Stomach (tissue), 9 donors: Measurements from ENCODE around the gene CCDC88C. TPM values are rescaled to one million over a fixed set of nuclear protein-coding genes. Genes with fewer than 3 reads are reported as not detected.

Source experiments
- DNase-seq, 2 donors: peaks; one replicate each; pipeline versions ENCODE4 v3.0.0 to v3.0.0-alpha.2; 2013 to 2019
- H3K27ac ChIP-seq, 5 donors: fragments of 200-600 bp in 4 of 5; sonication (generic) in 4 of 5; one replicate each; pipeline ENCODE4 v1.5.1; 2013 to 2019; ENCODE audit warnings: mild to moderate bottlenecking in 1 of 5, moderate library complexity in 1 of 5
- H3K27me3 ChIP-seq, 3 donors: fragments of 200-600 bp; sonication (generic); one replicate each; pipeline ENCODE4 v1.5.1; 2017 to 2019; ENCODE audit warnings: mixed run types in 1 of 3
- H3K36me3 ChIP-seq, 4 donors: fragments of 200-600 bp; sonication (generic); 1 replicate in 3 of 4; 2 replicates in 1 of 4; pipeline ENCODE4 v1.5.1; 2016 to 2019
- H3K4me1 ChIP-seq, 4 donors: fragments of 200-600 bp; sonication (generic); one replicate each; pipeline ENCODE4 v1.5.1; 2016 to 2019
- H3K4me3 ChIP-seq, 4 donors: fragments of 200-600 bp; sonication (generic) in 3 of 4; one replicate each; pipeline ENCODE4 v1.5.1; 2016 to 2019; ENCODE audit warnings: mild to moderate bottlenecking in 1 of 4
- H3K9me3 ChIP-seq, 4 donors: fragments of 200-600 bp; sonication (generic); one replicate each; pipeline ENCODE4 v1.5.1; 2016 to 2019
- EP300 ChIP-seq: sonication (generic); formaldehyde crosslinking; IDR thresholded peaks from one replicate; pipeline ENCODE4 v1.6.1; 2017; ENCODE audit warnings: antibody characterized with exemption
- POLR2A ChIP-seq, 4 donors: fragments of 450-650 bp; IDR thresholded peaks; one replicate each; pipeline ENCODE4 v1.6.1; 2016; ENCODE audit warnings: antibody characterized with exemption in 4 of 4, control low read depth in 2 of 4, mild to moderate bottlenecking in 1 of 4, moderate library complexity in 1 of 4
- POLR2AphosphoS5 ChIP-seq, 3 donors: sonication (generic); formaldehyde crosslinking; IDR thresholded peaks; one replicate each; pipeline ENCODE4 v1.6.1; 2016; ENCODE audit warnings: antibody characterized with exemption in 3 of 3
- WGBS, 5 donors: extraction: QIAGEN DNeasy Blood & Tissue Kit in 3 of 5; methylation state at CpG; one replicate each; pipeline versions ENCODE4 v1.1.5 to v1.1.7; 2013 to 2018; 5-methylcytosine and 5-hydroxymethylcytosine counted together
- intact Hi-C: fragments of 100-400 bp; cut with DNase I; formaldehyde crosslinking; loops from one replicate; pipeline ENCODE4 v1.15.1; 2023; ENCODE audit warnings: low total_unique reads
- polyA plus RNA-seq, 3 donors: library from polyadenylated mRNA; stranded (reverse); fragments of 200-250 nt; gene quantifications; one replicate each; pipeline ENCODE4 v1.2.3, GENCODE V29; 2013
- total RNA-seq, 5 donors: library from RNA; depleted of rRNA; stranded (reverse); fragments of >200 nt; gene quantifications; one replicate each; pipeline versions ENCODE4 v1.1.0 to v1.2.3, GENCODE V29; 2014 to 2016
- TF ChIP-seq, protein P1 (sequence below), 7 experiments: fragments of 450-650 bp in 4 of 7; fragments of 200-600 bp in 3 of 7; sonication (generic) in 3 of 7; IDR thresholded peaks; one replicate each; pipeline ENCODE4 v1.5.1; 2016 to 2019; ENCODE audit warnings: antibody characterized with exemption in 7 of 7, control low read depth in 2 of 7, mild to moderate bottlenecking in 1 of 7
- donor health status: healthy with polysubstance abuse.
- donor health status: Bipolar disorder and iron deficiency.
- donor health status: healthy.

Gene CCDC88C
- total and polyA plus RNA-seq, 8 donors, result 10.5 to 66.9 (median 22.3) TPM

DNA sequence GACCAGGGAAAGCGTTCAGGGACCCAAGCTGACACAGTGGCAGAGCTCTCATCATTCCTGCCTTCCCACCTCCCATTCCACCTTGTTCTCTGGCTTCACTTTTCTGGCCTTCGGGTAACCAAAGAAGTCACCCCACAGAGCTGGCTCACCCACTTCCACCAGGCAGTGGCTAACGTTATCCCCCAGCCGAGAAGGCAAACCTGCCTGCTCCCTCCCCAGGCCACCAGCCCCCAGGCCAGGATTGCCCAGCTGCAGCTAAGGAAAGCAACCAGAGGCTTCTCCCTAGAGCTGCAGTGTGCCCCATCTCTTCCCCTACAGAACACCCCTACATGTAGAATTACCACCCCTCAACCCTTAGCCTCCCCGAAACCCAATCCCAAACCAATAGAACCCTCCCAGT is 22.2 kb downstream of the CCDC88C start:
- Histone ChIP-seq H3K36me3 (no peaks in the 10 kb centered on the region), H3K4me1 (peaks cover 43 to 88% (median 52%) of the 10 kb centered on the region in 4 donors), H3K4me3 (no peak overlapping the region), H3K9me3 (no peaks in the 10 kb centered on the region), H3K27me3 (no peaks in the 10 kb centered on the region), H3K27ac (peak overlapping the region in 1 of 5 donors; percentile 93)
- DNase-seq, result no peak
- TF ChIP-seq POLR2A (IDR thresholded peaks at IDR 0.05), result no peak
- TF ChIP-seq, protein P1, sequence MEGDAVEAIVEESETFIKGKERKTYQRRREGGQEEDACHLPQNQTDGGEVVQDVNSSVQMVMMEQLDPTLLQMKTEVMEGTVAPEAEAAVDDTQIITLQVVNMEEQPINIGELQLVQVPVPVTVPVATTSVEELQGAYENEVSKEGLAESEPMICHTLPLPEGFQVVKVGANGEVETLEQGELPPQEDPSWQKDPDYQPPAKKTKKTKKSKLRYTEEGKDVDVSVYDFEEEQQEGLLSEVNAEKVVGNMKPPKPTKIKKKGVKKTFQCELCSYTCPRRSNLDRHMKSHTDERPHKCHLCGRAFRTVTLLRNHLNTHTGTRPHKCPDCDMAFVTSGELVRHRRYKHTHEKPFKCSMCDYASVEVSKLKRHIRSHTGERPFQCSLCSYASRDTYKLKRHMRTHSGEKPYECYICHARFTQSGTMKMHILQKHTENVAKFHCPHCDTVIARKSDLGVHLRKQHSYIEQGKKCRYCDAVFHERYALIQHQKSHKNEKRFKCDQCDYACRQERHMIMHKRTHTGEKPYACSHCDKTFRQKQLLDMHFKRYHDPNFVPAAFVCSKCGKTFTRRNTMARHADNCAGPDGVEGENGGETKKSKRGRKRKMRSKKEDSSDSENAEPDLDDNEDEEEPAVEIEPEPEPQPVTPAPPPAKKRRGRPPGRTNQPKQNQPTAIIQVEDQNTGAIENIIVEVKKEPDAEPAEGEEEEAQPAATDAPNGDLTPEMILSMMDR (IDR thresholded peaks at IDR 0.05), result no peak
- no peak for TF ChIP-seq EP300
- no peak for TF ChIP-seq POLR2AphosphoS5 (IDR thresholded peaks at IDR 0.05)
- WGBS, 5 donors, result 81 to 90% (median 85%) methylated on average over 5 of the region's 5 CpGs
- intact Hi-C loops, result no loop called here

DNA sequence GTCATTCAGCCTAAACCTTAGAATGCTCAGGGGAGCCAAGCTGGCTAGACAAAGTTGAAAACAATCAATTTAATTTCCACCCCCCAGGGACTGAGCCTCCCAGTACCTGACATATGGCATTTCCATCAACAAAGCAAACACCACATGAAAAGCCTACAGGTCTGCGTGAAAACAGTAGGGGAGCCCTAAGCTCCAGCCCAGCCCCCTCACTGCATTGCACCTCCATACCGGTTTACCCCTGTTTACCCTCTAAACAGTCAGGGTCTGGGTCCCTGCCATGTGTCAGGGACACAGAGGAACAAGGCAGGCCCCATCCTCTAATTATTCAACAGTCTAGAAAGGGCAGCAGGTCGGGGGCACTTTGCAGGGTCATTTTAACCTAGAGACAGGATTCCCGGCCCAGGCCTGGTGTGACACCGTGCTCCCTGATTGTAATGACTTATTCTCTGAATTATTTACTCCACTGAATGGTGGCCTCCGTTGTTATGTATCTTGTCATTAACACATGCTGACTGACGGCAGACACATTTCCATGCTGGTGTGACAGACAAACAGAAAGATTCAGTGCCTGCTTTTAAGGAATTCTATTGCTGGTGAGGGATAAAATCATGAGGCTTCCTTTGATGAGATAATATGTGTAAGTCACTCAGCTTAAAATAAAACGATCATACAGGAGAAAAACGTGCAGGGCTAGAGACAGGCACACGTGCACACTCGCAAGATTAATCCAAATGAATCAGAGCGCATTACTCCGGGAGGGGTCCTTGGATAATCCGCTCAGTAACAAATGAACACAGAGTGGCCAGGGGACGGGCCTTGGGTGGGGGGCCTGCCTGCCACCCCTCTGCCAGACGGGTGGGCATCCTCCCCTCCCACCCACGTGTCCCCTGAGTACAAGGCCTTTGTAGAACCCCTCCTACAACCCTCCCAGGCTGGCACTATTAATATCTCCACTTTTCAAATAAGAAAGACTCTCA is 23.2 kb downstream of the CCDC88C start:
- no peaks in the 10 kb centered on the region for H3K9me3 ChIP-seq
- intact Hi-C loops, result no loop called here
- no peaks in the 10 kb centered on the region for H3K27me3 ChIP-seq
- TF ChIP-seq POLR2A (IDR thresholded peaks at IDR 0.05), result no peak
- no peak for TF ChIP-seq POLR2AphosphoS5 (IDR thresholded peaks at IDR 0.05)
- TF ChIP-seq EP300, result no peak
- TF ChIP-seq, protein P1 (IDR thresholded peaks at IDR 0.05), result no peak
- no peak overlapping the region for H3K27ac ChIP-seq
- no peaks in the 10 kb centered on the region for H3K36me3 ChIP-seq
- no peak for DNase-seq
- peaks cover 39 to 87% (median 47%) of the 10 kb centered on the region in 4 donors for H3K4me1 ChIP-seq
- no peak overlapping the region for H3K4me3 ChIP-seq
- WGBS, 5 donors, result 82 to 85% (median 84%) methylated on average over 17 of the region's 17 CpGs

DNA sequence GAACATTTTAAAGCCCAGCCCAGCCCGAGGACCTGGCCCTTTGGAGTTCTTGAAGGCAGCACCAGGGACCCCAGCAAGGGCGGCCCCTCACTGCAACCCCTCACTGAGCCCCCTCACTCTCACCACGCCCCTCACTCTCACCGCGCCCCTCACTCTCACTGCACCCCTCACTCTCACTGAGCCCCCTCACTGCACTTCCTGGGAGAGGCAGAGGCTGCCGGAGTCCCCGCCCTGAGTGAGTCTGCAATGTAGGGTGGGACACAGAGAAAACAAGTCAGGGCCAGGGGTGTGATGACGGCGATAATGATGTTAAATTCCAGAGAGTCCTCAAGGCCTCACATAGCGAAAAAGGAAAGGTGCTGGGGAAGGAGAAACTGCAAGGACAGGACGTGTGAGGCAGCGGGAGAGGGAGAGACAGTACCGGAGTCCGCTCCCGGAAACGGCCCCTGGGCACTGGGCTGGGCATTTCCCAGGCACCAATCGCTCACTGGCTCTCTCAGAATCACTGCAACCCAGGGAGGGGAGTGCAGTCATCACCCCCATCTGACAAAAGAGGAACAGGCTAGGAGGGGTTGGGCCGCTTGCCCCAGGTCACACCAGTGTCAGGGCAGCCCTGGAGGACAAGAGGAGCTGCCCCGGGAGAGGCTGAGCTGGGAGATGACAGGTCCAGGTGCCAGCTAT is 24.9 kb downstream of the CCDC88C start:
- intact Hi-C loops, result no loop called here
- H3K27me3 ChIP-seq, result no peaks in the 10 kb centered on the region
- H3K36me3 ChIP-seq, result no peaks in the 10 kb centered on the region
- no peak overlapping the region for H3K4me3 ChIP-seq
- H3K4me1 ChIP-seq, result peaks cover 30 to 87% (median 41%) of the 10 kb centered on the region in 4 donors
- DNase-seq, result peak in 1 of 2 donors; percentile 66
- TF ChIP-seq POLR2AphosphoS5 (IDR thresholded peaks at IDR 0.05), result no peak
- no peak for TF ChIP-seq POLR2A (IDR thresholded peaks at IDR 0.05)
- no peak for TF ChIP-seq EP300
- TF ChIP-seq, protein P1 (IDR thresholded peaks at IDR 0.05), result no peak
- H3K9me3 ChIP-seq, result no peaks in the 10 kb centered on the region
- no peak overlapping the region for H3K27ac ChIP-seq
- 64 to 82% (median 70%) methylated on average over 17 to 19 of the region's 19 CpGs for WGBS, 5 donors

- Histone ChIP-seq H3K27me3 (no peaks in the 10 kb centered on the region), H3K27ac (peak overlapping the region in 1 of 5 donors; percentile 42), H3K9me3 (no peaks in the 10 kb centered on the region), H3K36me3 (no peaks in the 10 kb centered on the region), H3K4me1 (peaks cover 24 to 79% (median 36%) of the 10 kb centered on the region in 4 donors), H3K4me3 (no peak overlapping the region)
- DNase-seq, result no peak
- WGBS, 5 donors, result 39 to 53% (median 41%) methylated on average over 12 of the region's 12 CpGs
- intact Hi-C loops, result no loop called here
- TF ChIP-seq POLR2AphosphoS5 (IDR thresholded peaks at IDR 0.05) (no peak), POLR2A (IDR thresholded peaks at IDR 0.05) (no peak), EP300 (no peak)
- TF ChIP-seq, protein P1 (IDR thresholded peaks at IDR 0.05), result no peak
These were observed 27.3 kb downstream of the CCDC88C start for GRCh38 chr14:91390165-91390778.
